SKM-1 (cell line): Measurements from ENCODE around the gene WFIKKN1.

Source experiments
- DNase-seq: peaks from one replicate; lab custom pipeline; 2025; ENCODE audit not compliant: unreplicated experiment; lab: John Stamatoyannopoulos, UW

WFIKKN1 gene

GRCh38 chr16:651844-652243 lies 21.1 kb downstream of the WFIKKN1 start:
- DNase-seq = no peak

GRCh38 chr16:652454-653305 lies 21.9 kb downstream of the WFIKKN1 start:
- no peak for DNase-seq

DNA sequence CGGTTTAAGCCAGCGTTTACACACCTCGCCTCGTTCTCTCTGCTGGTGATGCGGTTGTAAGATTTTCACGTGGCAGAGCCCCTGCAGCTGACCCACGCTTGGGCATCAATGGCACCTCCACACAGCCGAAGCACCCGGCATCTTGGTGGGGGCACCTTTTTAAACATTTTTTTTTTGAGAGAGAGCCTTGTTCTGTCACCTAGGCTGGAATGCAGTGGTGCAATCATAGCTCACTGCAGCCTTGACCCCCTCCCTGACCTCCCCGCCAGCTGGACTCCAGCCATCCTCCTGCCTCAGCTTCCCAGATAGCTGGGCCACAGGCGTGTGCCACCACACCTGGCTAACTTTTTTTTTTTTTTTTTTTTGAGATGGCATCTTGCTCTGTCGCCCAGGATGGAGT lies 23.2 kb downstream of the WFIKKN1 start:
- DNase-seq = no peak

GRCh38 chr16:657487-657886 lies 26.7 kb downstream of the WFIKKN1 start:
- no peak for DNase-seq

- DNase-seq = no peak
These were observed 28.1 kb downstream of the WFIKKN1 start for GRCh38 chr16:658679-659571.

DNA sequence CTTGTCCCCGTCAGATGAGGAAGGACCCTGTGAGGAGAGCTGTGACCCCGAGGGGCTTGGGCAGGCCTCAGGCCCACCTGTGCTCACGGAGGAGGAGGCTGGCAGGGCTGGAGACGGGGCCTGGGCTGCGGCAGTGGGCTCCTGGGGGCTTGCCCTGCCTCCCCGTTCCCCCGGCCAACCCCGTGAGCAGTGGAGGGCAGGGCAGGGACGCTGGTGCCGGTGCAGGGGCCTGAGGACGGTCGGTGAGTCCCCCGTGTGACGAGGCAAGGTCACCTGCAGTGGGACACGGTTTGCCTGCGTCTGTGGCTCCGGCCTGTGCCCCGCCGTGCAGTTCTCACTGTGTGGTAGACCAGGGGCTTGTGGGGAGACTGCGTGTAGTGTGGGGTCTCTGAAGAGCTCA lies 28.8 kb downstream of the WFIKKN1 start:
- DNase-seq = no peak

DNA sequence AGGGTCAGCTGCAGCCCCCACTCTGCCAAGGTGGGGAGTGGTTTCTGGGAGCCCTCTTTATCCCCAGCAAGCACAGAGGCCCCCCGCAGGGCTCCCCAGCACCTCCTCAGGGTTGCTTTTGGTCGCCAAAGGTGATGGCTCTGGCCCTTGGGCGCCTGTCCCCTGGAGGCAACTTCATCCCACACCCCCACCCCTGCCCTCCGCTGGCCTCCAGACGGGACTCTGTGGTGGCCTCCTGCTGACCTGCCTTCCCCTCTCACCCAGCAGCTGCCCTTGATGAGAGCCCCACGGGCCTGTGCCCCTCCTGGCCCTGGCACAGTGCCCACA lies 29.3 kb downstream of the WFIKKN1 start:
- DNase-seq = no peak

DNA sequence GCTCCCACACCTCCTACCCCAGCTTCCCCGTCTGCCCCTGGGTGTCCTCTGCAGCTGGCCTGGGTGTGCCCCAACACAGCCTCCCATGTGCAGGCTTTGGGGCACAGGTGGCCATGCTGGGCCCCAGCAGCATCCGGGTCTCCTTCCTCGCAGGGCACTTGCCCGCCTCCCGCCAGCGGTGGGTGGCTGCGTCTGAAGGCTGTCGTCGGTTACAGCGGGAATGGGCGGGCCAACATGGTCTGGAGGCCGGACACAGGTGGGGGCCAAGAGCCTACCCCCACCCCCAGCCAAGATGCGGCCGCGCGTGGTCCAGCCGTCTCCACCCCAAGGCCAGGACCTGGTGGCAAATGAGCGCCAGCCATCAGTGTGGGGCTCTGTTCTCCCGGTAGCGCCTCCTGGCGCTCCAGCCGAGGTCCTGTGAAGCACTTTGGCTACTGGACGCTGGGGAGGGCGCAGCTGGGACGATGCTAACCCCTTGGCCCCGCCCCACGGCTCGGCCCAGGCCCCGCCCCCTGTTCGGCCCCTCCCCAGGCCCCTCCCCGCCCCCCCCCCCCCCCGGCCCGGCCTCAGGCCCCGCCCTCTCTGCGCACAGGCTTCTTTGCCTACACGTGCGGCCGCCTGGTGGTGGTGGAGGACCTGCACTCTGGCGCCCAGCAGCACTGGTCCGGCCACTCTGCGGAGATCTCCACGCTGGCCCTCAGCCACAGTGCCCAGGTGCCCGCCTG lies 29.8 kb downstream of the WFIKKN1 start:
- DNase-seq = peak; percentile 71

DNA sequence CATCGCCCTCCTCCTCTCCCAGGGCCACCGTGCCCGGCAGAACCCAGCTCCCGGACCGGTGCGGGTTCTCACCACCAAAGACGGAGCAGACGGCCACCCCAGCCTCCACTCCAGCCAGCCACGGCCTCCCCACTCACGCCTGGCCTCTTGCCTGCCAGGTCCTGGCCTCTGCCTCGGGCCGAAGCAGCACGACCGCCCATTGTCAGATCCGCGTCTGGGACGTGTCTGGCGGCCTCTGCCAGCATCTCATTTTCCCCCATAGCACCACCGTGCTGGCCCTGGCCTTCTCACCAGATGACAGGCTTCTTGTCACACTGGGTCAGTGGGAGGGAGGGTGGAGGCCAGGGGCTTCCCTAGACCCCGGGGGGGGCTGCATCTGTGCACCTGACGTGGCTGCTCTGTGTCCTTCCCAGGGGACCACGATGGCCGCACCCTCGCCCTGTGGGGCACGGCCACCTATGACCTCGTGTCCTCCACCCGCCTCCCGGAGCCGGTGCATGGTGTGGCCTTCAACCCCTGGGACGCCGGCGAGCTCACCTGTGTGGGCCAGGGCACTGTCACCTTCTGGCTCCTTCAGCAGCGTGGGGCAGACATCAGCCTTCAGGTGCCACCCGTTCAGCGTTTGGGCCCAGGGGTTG lies 30.5 kb downstream of the WFIKKN1 start:
- no peak for DNase-seq

DNA sequence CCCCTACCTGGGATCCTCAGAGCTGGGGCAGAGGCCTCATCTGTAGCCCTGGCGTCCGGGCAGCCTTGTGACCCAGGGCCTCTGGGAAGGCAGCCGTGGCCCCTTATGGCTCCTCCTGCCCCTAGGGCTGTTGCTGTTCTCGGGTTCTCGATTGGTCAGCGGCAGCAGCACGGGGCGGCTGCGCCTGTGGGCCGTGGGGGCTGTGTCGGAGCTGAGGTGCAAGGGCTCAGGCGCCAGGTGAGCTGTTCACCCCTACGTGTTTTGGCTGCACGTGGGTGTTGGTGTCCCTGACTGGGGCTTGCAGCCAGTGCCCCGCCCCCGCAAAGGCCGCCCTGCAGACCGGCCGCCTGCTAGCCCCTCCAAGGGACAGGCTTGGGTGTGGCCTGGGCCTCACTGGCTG lies 31.3 kb downstream of the WFIKKN1 start:
- no peak for DNase-seq

- no peak for DNase-seq
These were observed 31.8 kb downstream of the WFIKKN1 start for GRCh38 chr16:662597-662996.

DNA sequence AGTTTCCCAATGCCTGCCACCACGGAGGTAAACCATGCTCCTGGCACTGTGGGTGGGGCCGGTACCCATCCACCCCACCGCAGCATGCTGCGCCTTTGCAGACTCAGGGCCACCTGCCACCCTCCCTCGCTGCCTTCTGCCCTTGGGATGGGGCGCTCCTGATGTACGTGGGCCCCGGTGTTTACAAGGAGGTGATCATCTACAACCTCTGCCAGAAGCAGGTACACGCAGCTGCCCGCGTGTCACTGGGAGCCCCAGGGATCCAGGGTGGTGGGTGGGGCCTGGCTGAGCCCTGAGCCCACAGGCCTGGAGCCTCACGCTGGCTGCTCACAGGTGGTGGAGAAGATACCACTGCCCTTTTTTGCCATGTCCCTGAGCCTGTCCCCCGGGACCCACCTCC lies 35.8 kb downstream of the WFIKKN1 start:
- no peak for DNase-seq

DNA sequence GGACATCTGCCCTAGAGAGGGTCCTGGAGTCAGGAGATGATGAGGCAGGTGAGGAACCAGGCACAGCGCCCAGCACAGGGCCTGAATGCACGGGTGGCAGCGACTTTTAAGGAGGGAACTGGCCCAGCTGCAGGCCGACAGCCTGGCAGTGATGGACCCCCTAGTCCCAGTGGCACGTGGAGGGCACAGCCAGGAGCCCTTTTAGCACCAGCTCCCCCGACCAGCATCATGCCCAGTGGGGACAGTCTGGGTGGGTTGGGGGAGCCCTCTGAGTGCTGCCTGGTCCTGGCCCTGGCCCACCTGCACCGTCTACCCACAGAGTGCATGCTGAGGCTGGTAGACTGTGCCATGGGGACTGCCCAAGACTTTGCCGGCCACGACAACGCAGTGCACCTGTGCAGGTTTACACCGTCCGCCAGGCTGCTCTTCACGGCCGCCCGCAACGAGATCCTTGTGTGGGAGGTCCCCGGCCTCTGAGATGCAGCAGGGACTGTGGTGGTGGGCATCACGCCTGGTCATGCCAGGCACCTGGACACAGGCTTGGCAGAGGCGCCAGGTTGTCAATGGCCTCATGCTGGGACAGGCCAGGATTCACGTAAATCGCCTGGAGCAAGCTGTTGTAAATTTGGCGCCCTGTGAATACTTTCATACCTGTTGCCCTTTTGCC lies 36.5 kb downstream of the WFIKKN1 start:
- no peak for DNase-seq

DNA sequence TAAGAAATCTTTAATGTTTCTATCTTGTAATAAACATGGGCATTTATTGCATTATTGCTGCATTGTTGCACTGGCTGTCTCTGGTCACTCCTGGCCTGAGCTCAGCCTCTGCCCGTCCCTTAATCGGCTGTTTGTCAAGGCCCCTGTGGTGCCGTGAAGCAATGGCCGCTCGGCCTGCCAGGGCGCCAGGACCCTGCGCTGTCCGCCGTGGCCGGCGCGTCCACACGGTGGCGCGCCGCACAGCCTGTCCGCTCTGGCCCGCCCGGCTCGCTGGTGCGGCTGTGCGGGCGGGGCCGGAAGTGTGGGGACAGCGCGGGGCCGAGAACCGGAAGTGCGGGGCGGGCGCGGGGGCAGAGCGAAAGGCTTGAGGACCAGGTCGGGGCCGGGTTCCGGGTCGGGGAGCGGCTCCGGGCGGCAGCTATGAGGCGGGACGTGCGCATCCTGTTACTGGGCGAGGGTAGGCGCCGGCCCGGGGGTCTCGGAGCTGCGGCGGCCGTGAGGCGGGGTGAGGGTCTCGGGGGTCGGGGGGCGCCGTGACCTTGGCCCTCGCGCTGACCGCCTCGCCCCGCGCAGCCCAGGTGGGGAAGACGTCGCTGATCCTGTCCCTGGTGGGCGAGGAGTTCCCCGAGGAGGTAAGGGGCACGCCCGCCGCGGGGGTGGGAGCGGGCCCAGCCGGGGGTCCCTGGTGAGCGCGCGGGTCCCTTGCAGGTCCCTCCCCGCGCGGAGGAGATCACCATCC lies 37.2 kb downstream of the WFIKKN1 start, which contains the start of gene RHOT2:
Gene RHOT2, plus strand, starts transcription at position 353 of the 739 bp plus-strand sequence. Its CDS starts 68 bp downstream, at position 421.
- peak; percentile 77 for DNase-seq

DNA sequence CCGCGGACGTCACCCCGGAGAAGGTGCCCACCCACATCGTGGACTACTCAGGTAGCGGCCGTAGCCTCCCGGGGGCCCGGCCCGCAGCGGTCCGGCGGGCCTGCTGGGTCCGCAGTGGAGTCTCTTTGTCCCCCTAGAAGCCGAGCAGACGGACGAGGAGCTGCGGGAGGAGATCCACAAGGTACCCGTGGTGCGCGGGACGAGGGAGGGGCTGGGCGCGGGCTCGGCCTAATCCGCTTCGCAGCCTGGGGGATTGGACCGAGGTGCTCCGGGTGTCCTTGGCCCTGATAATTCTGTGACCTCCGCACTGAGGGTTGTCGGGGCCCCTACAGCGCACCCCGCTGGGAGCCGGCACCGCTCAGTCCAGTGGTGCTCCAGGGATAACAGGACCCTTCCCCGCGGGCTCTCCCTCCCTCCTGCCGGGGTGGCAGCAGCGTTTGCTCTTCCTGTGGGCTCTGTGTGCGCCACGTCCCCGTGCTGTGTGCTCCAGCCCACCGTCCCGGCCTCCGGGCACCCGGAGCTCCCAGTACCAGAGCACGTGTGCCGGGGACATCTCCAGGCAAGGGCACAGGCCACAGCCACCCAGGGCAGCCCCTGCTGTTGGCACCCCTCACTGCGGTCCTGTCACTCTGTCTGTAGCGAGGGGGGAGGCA lies 37.9 kb downstream of the WFIKKN1 start:
- no peak for DNase-seq

DNA sequence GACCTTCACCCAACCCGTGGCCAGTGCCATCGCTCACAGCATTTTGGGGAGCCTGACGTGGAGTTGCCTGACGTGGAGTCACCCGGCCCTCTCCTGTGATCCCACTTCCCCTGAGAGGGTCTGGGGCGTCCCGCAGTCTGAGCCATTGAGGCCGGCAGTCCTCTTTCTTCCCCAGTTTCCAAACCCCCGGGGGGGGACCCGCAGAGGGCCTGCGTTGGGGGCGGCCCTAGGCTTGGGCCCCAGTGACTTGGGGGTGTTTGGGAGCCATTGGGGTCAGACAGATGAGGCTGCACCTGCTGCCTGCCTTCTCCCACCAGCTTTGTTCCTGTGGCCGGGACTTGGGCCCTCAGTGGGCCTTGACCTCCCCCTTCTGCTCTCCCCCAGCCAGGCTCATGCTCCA lies 38.9 kb downstream of the WFIKKN1 start:
- no peak for DNase-seq

DNA sequence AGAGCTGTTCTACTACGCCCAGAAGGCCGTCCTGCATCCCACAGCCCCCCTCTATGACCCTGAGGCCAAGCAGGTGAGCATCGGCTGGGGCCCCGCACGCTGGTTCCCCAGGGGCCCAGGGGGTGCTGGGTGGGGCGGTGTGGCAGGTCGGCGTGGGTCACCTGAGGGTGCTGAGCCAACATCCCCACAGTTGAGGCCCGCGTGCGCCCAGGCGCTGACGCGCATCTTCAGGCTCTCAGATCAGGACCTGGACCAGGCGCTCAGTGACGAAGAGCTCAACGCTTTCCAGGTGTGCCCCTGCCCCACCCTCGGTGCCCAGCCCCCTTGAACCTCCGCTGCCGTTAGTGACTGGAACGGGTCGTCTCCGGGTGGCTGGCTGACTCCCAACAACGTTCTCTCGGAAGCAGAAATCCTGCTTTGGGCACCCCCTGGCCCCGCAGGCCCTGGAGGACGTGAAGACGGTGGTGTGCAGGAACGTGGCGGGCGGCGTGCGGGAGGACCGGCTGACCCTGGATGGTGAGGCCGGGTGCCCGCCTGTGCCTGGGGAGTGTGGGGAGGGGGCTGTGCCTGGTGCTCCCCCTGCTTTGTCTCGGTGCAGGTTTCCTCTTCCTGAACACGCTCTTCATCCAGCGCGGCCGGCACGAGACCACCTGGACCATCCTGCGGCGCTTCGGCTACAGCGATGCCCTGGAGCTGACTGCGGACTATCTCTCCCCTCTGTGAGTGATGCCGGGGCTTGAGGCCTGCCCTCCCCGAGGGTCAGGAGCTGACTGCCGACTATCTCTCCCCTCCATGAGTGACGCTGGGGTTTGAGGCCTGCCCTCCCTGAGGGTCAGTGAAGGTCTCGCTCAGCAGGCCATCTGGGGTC lies 39.9 kb downstream of the WFIKKN1 start:
- DNase-seq = no peak
